IMR-90 (cell line): ENCODE measurements around the gene PPARD.

Source experiments
- CTCF ChIP-seq: conservative IDR thresholded peaks from 2 replicates; pipeline ENCODE4 v1.5.1; 2012; ENCODE audit warnings: mild to moderate bottlenecking, low read depth, low read length, improper control_type of control experiment
- MAFK ChIP-seq: IDR thresholded peaks from 2 replicates; pipeline ENCODE4 v1.6.1; 2012; ENCODE audit warnings: low read depth, low read length, improper control_type of control experiment
- MXI1 ChIP-seq: IDR thresholded peaks from 2 replicates; pipeline ENCODE4 v1.6.1; 2012; ENCODE audit warnings: low read depth, mild to moderate bottlenecking, low read length, moderate library complexity, borderline replicate concordance
- POLR2A ChIP-seq: IDR thresholded peaks from 2 replicates; pipeline ENCODE4 v1.6.1; 2012; ENCODE audit warnings: mild to moderate bottlenecking, low read depth, low read length

GRCh38 chr6:35378261-35378660 lies 35.9 kb downstream of the PPARD start:
- TF ChIP-seq MAFK = no peak
- TF ChIP-seq POLR2A = no peak
- no peak for TF ChIP-seq CTCF
- no peak for TF ChIP-seq MXI1
